Occipital lobe (tissue), 2 donors: ENCODE data around the gene PTPRN2. TPM values are rescaled to one million over a fixed set of nuclear protein-coding genes. Genes with fewer than 3 reads are reported as not detected.
A peak's percentile ranks its signal among the peaks of the same experiment; 100 is the strongest.
"Not testable (repeated sequence)": the region's sequence is repeated elsewhere in the genome, so short reads cannot be mapped to it uniquely, and the experiment has no call there.

Source experiments
- DNase-seq: peaks from one replicate; lab custom pipeline; 2025; lab: John Stamatoyannopoulos, UW
- total RNA-seq: library from RNA; depleted of rRNA; stranded (reverse); fragments of >200 nt; gene quantifications from one replicate; pipeline ENCODE4 v1.2.3, GENCODE V29; 2014

The PTPRN2 gene
- total RNA-seq, 1 donor from 2014 or later: 62.2 TPM

GRCh38 chr7:157916946-157917640, 670.5 kb downstream of the PTPRN2 start:
- DNase-seq: no peak

DNA sequence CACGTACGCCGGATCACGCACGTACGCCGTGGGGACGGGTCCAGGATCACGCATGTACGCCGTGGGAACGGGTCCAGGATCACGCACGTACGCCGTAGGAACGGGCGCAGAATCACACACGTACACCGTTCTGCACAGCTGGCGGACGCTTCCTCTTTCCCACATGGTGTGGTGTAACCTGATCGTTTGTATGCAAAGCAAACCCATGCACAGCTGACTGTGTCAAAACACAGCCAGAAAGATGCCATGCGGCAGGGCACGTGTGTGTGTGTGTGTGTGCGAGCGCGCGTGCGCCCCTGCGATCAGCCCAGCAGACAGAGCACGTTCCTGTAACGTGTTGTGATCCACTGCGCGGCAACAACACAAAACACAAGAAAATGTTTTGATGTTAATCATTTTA, 677.2 kb downstream of the PTPRN2 start:
- DNase-seq: no peak

DNA sequence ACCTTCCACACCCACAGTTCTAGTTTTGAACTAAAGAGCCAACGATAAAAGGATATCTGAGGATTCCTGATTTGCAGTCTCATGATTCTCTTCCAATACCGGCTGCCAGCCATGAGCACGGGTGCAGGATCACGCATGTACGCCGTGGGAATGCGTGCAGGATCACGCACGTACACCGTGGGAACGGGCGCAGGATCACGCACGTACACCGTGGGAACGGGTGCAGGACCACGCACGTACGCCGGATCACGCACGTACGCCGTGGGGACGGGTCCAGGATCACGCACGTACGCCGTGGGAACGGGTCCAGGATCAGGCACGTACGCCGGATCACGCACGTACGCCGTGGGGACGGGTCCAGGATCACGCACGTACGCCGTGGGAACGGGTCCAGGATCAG, 677.6 kb downstream of the PTPRN2 start:
- not testable (repeated sequence) for DNase-seq

DNA sequence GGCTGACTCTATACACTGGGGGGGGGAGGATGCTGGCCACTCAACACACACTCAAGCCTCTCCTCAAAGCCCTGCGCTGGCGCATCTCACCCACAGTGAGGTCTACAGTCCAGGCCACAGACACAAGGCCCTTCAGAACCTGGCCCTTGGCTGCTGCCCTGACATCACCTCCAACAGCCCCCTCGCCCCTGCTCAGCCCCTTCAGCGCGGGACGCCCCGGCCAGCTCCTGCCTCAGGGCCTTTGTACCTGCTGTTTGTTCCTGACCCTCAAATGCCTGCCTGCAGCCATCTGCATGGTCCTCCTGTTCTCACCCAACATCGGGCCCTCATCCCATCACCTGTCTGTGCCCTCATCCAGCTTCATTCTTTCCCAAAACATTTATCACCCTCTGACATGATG, 678.3 kb downstream of the PTPRN2 start:
- DNase-seq: no peak

DNA sequence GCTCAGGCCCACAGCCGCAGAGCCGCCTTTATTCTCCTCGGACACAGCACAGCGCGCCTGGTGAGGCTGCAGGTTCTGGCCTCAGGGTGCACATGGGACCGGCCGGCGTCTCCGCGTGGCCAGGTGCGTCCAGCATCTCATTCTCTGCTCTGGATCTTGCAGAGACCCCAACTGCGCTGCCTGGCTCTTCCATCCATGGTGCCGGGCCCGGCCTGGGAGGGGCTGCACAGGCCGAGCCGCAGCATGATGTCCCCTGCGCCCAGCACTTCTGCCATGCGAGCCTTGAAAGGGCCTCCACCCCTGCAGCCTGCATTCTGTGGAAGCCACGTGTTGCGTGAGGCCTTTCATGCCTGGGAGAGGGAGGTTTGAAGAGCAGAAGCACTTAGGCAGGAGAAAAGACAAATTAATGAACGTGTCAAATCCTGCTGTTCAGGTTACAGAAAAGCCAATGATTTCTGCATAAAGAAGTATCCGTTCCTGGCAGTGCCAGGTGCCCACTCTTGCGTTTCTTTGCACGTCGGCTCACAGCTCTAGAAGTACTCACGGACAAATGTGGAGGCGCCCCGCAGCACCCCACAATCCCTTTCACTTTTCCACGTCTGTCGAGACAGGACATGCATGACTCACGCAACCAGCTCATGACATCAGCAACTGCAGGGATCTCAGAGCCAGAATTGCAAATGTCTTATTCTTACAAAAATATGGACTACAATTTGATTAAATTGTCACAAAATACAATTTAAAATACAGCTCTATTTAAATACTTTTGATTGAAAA, 679.4 kb downstream of the PTPRN2 start:
- peak; percentile 42 for DNase-seq

DNA sequence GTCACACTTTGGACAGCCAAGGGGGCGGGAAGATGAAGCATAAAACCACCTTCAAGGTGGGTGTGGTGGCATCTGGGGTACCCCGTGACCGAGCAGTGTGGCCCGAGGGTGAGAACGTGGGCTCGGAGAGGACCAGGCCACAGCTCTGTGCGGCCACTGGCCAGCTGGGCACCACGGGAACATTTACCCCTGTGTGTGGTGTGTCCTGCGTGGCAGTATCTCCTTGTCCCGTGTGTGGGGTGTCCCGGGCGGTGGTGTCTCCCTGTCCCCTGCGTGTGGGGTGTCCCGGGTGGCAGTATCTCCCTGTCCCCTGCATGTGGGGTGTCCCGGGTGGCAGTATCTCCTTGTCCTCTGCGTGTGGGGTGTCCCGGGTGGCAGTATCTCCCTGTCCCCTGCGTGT, 680.5 kb downstream of the PTPRN2 start:
- no peak for DNase-seq

GRCh38 chr7:157906583-157906982, 681.0 kb downstream of the PTPRN2 start:
- DNase-seq: no peak

- no peak for DNase-seq
These were observed 681.8 kb downstream of the PTPRN2 start for GRCh38 chr7:157905651-157906461.

DNA sequence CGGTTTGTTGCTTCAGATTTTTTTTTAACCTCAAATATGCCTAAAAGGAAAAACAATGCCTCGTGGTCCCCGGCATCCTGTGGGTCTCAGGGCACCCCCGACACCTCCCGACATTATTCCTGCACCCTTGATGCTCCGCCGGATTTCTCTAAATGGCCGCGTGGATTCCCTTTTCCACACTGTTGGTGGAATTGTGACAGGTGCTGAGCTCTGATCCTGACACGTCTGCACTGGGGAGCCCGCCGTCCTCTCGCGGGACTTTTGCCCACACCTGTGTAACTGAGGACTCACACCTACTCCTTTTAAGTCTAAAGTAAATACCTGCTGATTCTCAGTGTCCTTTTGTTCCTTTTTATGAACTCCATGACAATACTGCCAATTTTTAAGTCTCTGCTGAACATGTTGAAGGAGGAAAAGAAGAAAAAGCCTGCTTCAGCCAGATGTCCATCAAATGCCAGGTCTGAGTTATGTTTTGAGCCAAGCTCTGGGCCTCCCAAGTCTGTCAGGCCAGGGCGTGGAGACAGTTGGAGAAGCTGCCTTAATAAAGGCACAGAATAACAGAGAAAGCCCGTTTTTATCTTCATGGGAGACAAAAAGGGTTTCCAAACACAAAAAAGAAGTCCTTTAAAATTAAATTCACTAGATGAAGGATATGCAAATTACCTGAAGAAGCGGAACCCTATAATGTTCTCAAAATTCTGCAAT, 682.6 kb downstream of the PTPRN2 start:
- DNase-seq: no peak

DNA sequence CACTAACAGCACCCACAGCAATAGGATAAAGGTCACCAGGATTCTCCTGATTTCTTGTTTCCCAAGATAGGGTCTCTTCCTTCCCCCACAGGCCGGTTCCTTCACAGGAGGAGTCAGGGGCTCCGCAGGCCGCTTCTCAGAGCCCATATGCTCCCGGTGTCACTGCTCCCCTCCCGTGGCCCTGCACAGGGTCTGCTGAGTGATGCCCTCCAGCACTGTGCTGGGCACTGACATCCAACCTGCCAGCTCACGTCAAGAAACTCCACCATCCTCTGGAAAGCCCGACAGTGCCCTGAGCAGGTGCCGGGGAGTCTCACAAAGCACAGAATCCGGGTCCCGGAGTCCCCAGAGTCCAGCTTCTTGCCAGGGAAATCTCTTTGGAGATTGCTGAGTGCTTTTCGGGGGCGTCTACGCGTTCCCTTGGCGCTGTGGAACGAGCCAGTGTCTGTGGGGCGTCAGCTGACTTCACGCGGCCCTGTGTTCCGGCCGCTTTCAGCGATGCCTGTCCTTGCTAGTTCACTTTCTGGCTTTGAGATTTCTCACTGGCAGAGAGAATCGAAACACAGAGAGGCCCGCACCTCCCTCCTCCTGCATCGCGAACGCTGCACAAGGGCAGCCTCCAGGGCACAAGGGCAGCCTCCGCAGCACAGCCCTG, 683.3 kb downstream of the PTPRN2 start:
- DNase-seq: no peak

DNA sequence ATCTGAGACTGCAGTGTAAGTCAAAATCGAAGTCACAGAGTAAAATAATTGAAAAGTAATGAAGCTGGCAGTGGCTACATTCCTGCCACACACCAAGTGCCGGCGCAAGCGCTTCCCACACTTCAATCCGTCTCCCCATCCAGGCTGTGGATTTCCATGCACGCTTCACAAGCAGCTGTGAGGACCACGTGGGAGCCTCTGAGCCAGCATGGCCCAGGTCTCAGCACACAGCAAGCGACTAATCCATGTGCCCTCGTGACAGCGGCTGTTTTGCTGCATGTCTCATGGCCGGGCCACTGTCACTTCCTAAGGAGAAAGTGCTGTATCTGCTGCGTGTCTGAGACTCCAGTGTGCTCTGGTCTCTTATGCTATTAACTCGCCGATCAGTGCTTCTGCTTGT, 683.9 kb downstream of the PTPRN2 start:
- peak; percentile 73 for DNase-seq

DNA sequence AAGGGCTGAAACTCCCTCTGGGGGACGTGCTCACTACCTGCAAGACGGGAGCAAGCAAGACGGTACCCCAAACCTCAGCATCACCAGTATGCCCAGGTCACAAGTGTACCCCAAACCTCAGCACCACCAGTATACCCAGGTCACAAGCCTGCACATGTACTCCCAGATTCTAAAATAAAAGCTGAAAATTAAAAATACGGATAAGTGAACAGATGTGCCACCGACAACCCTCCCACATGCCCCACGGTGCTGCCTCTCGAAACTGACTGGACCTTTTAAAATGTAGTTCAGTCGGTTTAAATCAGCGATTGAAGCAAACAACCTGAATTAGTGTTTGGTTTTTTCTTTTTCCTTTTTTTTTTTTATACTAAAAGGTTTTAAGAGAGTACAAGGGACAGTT, 684.3 kb downstream of the PTPRN2 start:
- no peak for DNase-seq

DNA sequence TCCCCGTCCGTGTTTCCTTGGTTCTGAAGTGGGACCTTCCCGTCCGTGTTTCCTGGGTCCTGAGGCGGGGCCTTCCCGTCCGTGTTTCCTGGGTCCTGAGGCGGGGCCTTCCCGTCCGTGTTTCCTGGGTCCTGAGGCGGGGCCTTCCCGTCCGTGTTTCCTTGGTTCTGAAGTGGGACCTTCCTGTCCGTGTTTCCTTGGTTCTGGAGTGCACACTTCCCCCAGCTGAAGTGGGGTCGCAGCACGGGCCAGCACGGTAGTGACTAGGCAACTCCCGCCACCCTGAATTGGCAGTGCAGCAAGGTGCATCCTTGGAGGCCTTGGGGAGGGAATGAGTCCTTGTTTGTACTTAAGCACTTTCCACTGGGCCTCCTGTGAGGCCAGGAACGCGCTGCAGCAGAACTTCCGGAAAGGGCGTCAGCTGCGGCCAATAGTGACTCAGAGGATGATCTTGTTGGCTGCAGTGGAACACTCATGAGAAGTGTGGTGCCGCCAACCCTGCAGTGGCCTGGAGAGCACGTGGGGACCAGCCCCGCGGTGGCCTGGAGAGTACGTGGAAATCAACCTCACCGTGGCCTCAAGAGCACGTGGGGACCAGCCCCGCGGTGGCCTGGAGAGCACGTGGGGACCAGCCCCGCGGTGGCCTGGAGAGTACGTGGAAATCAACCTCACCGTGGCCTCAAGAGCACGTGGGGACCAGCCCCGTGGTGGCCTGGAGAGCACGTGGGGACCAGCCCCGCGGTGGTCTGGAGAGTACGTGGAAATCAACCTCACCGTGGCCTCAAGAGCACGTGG, 685.6 kb downstream of the PTPRN2 start:
- not testable (repeated sequence) for DNase-seq

DNA sequence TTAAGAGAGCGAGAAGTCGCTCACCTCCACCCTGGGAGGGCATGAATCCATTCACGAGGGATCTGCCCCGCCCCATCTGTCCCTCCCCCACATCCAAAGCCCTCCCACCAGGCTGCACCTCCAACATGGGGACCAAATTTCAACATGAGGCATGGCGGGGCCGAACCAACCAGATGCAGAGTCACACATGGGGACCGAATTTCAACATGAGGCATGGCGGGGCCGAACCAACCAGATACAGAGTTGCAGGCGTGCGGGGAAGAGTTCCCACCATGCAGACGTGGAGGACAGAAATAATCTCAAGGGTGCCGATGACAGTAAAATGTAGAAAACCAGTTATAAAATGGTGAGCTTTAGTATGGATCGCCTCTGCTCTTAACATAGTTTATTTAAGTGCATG, 686.5 kb downstream of the PTPRN2 start:
- DNase-seq: no peak

- no peak for DNase-seq
These were observed 687.1 kb downstream of the PTPRN2 start for GRCh38 chr7:157900556-157900955.

GRCh38 chr7:157900011-157900410, 687.6 kb downstream of the PTPRN2 start:
- DNase-seq: no peak

DNA sequence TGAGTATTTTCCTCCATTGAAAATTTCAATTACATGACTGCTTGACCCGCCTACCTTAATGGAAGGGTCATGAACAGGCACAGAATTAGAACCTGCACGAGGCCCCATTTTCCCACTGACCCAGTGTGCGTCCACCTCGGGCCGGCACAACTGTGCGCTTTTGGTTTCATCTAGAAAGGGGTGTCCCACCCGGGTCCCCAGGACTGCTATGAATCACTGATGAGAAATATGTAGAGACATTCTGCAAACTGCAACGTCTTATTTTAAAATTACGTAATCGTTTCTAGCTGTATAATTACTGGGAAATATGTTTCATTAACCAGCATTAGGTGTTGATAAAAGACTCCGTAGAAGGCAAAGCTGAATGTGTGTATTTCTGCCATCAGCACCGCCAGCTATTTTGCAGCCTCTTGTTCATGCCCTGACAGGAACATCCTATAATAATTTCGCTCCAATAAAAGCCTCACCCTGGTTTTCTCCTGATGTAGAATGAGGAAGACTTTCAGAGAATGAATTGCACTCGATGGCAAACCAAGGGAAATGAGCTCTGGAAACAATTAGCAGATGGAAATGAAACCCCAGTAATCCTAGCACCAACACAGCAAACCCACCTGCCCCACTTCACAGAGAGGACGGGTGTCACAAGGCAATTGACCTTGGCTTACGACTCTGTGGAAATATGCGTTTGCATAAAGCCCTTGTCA, 688.7 kb downstream of the PTPRN2 start:
- DNase-seq: no peak

DNA sequence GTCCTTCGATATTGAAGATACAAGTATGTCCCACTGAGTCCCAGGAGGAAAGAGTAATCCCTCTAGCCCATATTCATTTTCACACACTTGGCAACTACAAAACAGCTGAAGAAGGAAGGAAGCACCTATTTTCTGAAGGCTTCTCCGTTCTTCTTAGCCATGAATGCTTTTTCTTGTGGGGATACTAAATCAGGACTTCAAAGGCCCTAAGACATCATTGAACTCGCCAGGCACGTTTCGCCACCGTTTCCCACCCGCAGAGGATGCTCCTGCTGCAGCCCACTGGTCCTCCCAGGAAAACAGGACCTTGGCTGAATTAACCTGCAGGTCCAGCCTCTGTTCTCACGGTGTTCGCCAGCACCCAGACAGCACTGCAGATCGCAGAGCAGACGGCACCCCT, 689.4 kb downstream of the PTPRN2 start:
- no peak for DNase-seq

- DNase-seq: no peak
These were observed 689.9 kb downstream of the PTPRN2 start for GRCh38 chr7:157897681-157898080.
